CD4-positive, alpha-beta memory T cell (primary cell): Measurements from ENCODE around the gene MSI2. TPM values are rescaled to one million over a fixed set of nuclear protein-coding genes. Genes with fewer than 3 reads are reported as not detected.

Source experiments
- CTCF ChIA-PET: fragments of 350-600 bp; sonication (Branson Sonifier 250); formaldehyde crosslinking; loops from one replicate; lab custom pipeline; 2021; ENCODE audit warnings: inconsistent platforms; ENCODE audit not compliant: partially characterized antibody; lab: Charles Lee
- POLR2A ChIA-PET: fragments of 350-600 bp; sonication (Branson Sonifier 250); formaldehyde crosslinking; loops from one replicate; lab custom pipeline; 2021; ENCODE audit not compliant: partially characterized antibody; lab: Charles Lee
- DNase-seq, 5 donors: peaks; one replicate each; pipeline versions ENCODE4 v3.0.0 to v3.0.0-alpha.2; 2020 to 2022; ENCODE audit warnings: mixed read lengths in 1 of 5
- H3K27ac ChIP-seq: one replicate; pipeline ENCODE4 v1.7.0; 2013; ENCODE audit warnings: low read depth, low read length
- H3K27me3 ChIP-seq: 2 replicates; pipeline ENCODE4 v1.7.0; 2013; ENCODE audit warnings: mild to moderate bottlenecking, low read length, moderate library complexity; ENCODE audit not compliant: insufficient read depth
- H3K36me3 ChIP-seq: 2 replicates; pipeline ENCODE4 v1.7.0; 2013; ENCODE audit warnings: mild to moderate bottlenecking, low read length, moderate library complexity; ENCODE audit not compliant: insufficient read depth
- H3K4me1 ChIP-seq: 2 replicates; pipeline ENCODE4 v1.7.0; 2013; ENCODE audit warnings: mild to moderate bottlenecking, low read length, moderate library complexity; ENCODE audit not compliant: insufficient read depth
- H3K4me3 ChIP-seq, 2 donors: one replicate each; pipeline ENCODE4 v1.7.0; 2013; ENCODE audit warnings: low read length in 2 of 2, mild to moderate bottlenecking in 1 of 2
- H3K9me3 ChIP-seq, 2 donors: one replicate each; pipeline ENCODE4 v1.7.0; 2013; ENCODE audit warnings: low read length in 2 of 2, control low read depth in 1 of 2; ENCODE audit not compliant: control insufficient read depth in 1 of 2
- H3K27ac Mint-ChIP-seq, 7 donors: one replicate each; pipeline ENCODE4 v1.8.0; 2020 to 2021; ENCODE audit warnings: mixed read lengths in 7 of 7, mild to moderate bottlenecking in 6 of 7, inconsistent platforms in 3 of 7, moderate library complexity in 3 of 7
- H3K27me3 Mint-ChIP-seq, 2 donors: one replicate each; pipeline ENCODE4 v1.8.0; 2020 to 2021; ENCODE audit warnings: mixed read lengths in 2 of 2
- H3K36me3 Mint-ChIP-seq, 2 donors: one replicate each; pipeline ENCODE4 v1.8.0; 2020 to 2021; ENCODE audit warnings: mixed read lengths in 2 of 2, inconsistent platforms in 1 of 2, mild to moderate bottlenecking in 1 of 2
- H3K4me1 Mint-ChIP-seq, 4 donors: one replicate each; pipeline ENCODE4 v1.8.0; 2020 to 2021; ENCODE audit warnings: mixed read lengths in 4 of 4, mild to moderate bottlenecking in 1 of 4
- H3K4me3 Mint-ChIP-seq, 8 donors: one replicate each; pipeline ENCODE4 v1.8.0; 2020 to 2021; ENCODE audit warnings: mixed read lengths in 8 of 8, mild to moderate bottlenecking in 7 of 8, moderate library complexity in 6 of 8, inconsistent platforms in 3 of 8
- H3K9me3 Mint-ChIP-seq, 8 donors: one replicate each; pipeline ENCODE4 v1.8.0; 2020 to 2021; ENCODE audit warnings: mixed read lengths in 8 of 8, mild to moderate bottlenecking in 5 of 8, inconsistent platforms in 3 of 8, moderate library complexity in 1 of 8
- intact Hi-C: fragments of 100-400 bp; cut with micrococcal nuclease; formaldehyde crosslinking; loops from one replicate; pipeline ENCODE4 v1.15.1; 2023
- polyA plus RNA-seq, 2 donors: library from polyadenylated mRNA; unstranded; fragments of 300-500 nt; fragmentation: Illumina TruSeq; gene quantifications; one replicate each; pipeline ENCODE4 v1.2.3, GENCODE V29; 2021
- total RNA-seq, 2 experiments: library from RNA; stranded (reverse); gene quantifications; one replicate each; pipeline ENCODE4 v1.2.3, GENCODE V29; 2021

The MSI2 gene
- total and polyA plus RNA-seq, 4 experiments from 2014 or later, result 2.1 to 110 (median 55.3) TPM

DNA sequence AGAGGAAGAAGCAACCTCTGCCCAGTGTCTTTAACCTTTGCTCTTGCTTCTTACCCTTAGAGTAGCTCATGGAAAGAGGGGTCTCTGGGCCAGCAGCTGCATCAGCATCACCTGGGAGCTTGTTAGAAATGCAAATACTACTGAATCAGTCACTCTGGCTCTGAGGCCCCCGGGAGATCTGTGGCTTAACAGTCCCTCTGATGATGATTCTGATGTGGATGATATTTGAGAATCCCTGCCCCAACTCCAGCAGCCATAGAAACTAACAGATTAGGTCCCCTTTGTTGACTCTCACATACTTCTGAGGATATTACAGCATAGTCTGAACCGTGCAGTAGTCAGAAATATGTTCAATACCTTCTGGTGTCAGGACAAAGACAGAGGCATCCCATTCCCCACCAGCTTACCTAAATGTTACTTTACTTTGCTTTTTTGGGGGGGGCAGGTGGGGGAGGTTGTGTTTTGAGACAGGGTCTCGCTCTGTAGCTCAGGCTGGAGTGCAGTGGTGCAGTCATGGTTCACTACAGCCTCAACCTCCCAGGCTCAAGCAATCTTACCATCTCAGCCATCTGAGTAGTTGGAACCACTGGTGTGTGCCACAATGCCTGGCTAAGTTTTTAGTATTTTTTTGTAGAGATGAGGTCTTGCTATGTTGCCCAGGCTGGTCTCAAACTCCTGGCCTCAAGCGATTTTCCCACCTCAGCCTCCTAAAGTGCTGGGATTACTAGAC is 268.7 kb downstream of the MSI2 start:
- peaks cover 13 to 29% (median 22%) of the 10 kb centered on the region in 4 donors for H3K4me1 Mint-ChIP-seq
- peak overlapping the region in 4 of 7 donors; percentile 1 to 68 (median 30) for H3K27ac Mint-ChIP-seq
- H3K4me3 ChIP-seq, result no peak overlapping the region
- intact Hi-C loops, result no loop called here
- POLR2A ChIA-PET, result no interaction called here
- CTCF ChIA-PET, result interaction anchor here (1.4 kb wide), 1 partner anchor 308 kb away, joined by 3 read pairs; no protein-coding TSS in a partner anchor
- no peaks in the 10 kb centered on the region for H3K9me3 Mint-ChIP-seq
- no peaks in the 10 kb centered on the region for H3K27me3 ChIP-seq
- H3K36me3 ChIP-seq, result no peaks in the 10 kb centered on the region
- peaks cover 0 to 4% of the 10 kb centered on the region in 2 donors for H3K36me3 Mint-ChIP-seq
- H3K27me3 Mint-ChIP-seq, result no peaks in the 10 kb centered on the region
- DNase-seq, result no peak
- peaks cover 7% of the 10 kb centered on the region for H3K4me1 ChIP-seq
- no peak overlapping the region for H3K27ac ChIP-seq
- H3K4me3 Mint-ChIP-seq, result no peak overlapping the region
- no peaks in the 10 kb centered on the region for H3K9me3 ChIP-seq

DNA sequence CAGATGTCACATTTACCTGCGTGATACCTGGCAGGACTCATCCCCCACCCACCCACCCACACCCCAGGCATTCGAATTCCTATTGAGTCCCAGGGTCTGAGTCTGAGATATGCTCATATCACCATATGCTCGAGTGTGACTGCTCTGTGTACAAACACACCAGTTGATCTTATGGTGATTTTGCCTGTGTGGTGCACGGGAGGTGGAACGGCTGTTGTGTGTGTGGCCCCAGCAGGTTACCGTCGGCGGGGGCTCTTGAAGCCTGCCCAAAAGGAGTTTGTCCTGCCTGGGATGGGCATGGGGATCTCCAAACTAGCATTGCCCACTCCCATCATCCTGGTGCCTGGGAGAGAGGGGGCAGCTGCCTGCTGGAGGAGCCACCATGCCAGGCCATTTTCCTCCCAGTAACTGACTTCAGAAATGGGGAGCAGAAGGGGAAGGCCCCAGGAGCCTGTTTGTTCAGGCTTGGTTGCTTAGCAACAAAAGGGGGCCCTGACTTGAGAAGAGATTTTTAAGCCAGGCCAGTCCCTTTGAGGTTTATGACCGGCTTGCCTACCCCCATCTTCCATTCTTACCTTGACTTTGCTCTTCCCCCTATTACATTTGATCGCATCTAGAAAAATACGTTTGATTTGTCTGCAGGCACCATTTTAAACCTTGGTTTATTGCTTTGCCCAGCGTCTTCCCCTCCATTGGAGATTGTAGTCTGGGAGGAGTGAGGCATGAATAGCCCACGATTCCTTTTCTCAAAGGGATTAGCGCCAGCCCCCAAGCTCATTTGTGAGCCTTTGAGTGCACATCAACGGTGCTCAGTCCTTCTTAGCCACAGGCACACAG is 271.1 kb downstream of the MSI2 start:
- H3K36me3 Mint-ChIP-seq, result peaks cover 4 to 11% of the 10 kb centered on the region in 2 donors
- Histone ChIP-seq H3K36me3 (no peaks in the 10 kb centered on the region), H3K27me3 (no peaks in the 10 kb centered on the region), H3K4me3 (no peak overlapping the region), H3K4me1 (peaks cover 12% of the 10 kb centered on the region), H3K9me3 (no peaks in the 10 kb centered on the region), H3K27ac (no peak overlapping the region)
- H3K27ac Mint-ChIP-seq, result no peak overlapping the region
- no peaks in the 10 kb centered on the region for H3K27me3 Mint-ChIP-seq
- intact Hi-C loops, result no loop called here
- H3K9me3 Mint-ChIP-seq, result no peaks in the 10 kb centered on the region
- DNase-seq, result no peak
- peaks cover 14 to 36% (median 24%) of the 10 kb centered on the region in 4 donors for H3K4me1 Mint-ChIP-seq
- POLR2A ChIA-PET, result interaction anchor here (0.9 kb wide), 1 partner anchor 73 kb away, joined by 3 read pairs; no protein-coding TSS in a partner anchor
- CTCF ChIA-PET, result no interaction called here
- H3K4me3 Mint-ChIP-seq, result no peak overlapping the region

DNA sequence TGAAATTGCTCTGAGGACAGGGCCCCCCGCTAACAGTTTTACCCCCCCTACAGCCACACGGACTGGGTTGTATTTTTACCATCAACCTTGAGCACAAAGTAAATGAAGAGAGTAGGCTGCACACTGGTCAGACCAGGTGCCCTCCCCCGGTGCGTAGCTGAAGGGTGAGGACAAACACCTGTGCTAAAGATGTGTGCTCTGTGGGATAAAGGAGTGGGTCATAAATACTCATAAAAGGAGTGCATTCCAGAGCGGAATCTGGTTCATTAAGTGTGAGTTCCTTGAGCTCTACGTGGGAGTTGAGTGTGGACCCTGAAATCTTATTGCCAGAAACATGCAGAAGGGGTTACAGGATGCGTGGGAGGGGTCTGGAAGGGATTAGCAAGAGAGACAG is 271.7 kb downstream of the MSI2 start:
- H3K36me3 ChIP-seq, result no peaks in the 10 kb centered on the region
- no peaks in the 10 kb centered on the region for H3K27me3 ChIP-seq
- Mint-ChIP-seq H3K27ac (no peak overlapping the region), H3K4me3 (no peak overlapping the region), H3K36me3 (peaks cover 4 to 11% of the 10 kb centered on the region in 2 donors), H3K27me3 (no peaks in the 10 kb centered on the region), H3K9me3 (no peaks in the 10 kb centered on the region), H3K4me1 (peaks cover 14 to 30% (median 22%) of the 10 kb centered on the region in 4 donors)
- intact Hi-C loops, result no loop called here
- H3K4me1 ChIP-seq, result peaks cover 12% of the 10 kb centered on the region
- CTCF ChIA-PET, result no interaction called here
- H3K4me3 ChIP-seq, result no peak overlapping the region
- no peaks in the 10 kb centered on the region for H3K9me3 ChIP-seq
- POLR2A ChIA-PET, result no interaction called here
- no peak for DNase-seq
- H3K27ac ChIP-seq, result no peak overlapping the region

DNA sequence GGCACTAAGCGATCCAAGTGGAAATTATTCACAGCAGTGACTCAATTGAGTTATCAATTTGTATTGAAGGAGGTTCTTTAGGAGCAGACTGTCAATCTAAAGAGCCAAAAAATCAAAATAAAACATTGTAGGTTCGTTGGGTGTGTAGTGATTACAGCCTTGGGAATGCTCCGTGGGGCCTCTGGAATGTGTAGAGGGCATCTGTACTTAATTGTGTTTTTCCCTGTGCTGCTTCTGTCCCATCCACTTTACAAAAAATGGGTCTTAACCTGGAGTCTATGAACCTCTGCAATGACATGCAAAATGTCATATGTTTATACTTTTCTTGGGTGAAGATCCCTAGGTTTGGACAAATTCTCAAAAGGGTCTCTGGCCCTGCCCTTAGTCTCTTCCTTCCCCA is 273.7 kb downstream of the MSI2 start:
- Histone ChIP-seq H3K4me1 (peaks cover 12% of the 10 kb centered on the region), H3K9me3 (no peaks in the 10 kb centered on the region), H3K27me3 (no peaks in the 10 kb centered on the region), H3K27ac (no peak overlapping the region), H3K36me3 (no peaks in the 10 kb centered on the region), H3K4me3 (no peak overlapping the region)
- DNase-seq, result no peak
- POLR2A ChIA-PET, result no interaction called here
- CTCF ChIA-PET, result no interaction called here
- Mint-ChIP-seq H3K27me3 (no peaks in the 10 kb centered on the region), H3K4me1 (peaks cover 4 to 18% (median 13%) of the 10 kb centered on the region in 4 donors), H3K36me3 (peaks cover 0 to 11% of the 10 kb centered on the region in 2 donors), H3K9me3 (no peaks in the 10 kb centered on the region), H3K4me3 (peak overlapping the region in 1 of 8 donors; percentile 57), H3K27ac (peak overlapping the region in 2 of 7 donors; percentile 23 to 31)
- intact Hi-C loops, result no loop called here

DNA sequence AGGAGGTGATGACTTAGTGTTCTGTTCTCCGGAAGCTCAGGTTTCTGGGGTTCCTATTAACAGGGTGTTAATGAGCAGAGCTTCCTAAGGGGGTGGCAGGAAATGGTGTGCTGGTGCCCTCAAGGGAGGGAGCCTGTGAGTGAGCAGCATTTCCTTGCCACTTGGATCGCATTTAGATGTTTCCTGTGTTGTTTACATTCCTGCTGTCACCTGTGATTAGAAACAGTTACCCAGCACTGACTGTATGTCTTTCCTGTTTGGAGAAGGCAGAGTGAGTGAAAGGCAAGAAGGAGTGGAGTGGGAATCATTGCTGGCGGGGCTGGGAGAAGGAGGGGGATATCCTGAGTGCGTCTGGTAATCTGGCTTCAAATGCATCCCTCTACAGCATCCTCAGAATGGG is 274.2 kb downstream of the MSI2 start:
- no peaks in the 10 kb centered on the region for H3K27me3 ChIP-seq
- Mint-ChIP-seq H3K4me3 (no peak overlapping the region), H3K9me3 (no peaks in the 10 kb centered on the region), H3K4me1 (peaks cover 4 to 21% (median 15%) of the 10 kb centered on the region in 4 donors), H3K27ac (peak overlapping the region in 5 of 7 donors; percentile 23 to 74 (median 56)), H3K36me3 (peaks cover 0 to 11% of the 10 kb centered on the region in 2 donors), H3K27me3 (no peaks in the 10 kb centered on the region)
- intact Hi-C loops, result no loop called here
- H3K4me3 ChIP-seq, result no peak overlapping the region
- H3K4me1 ChIP-seq, result peaks cover 12% of the 10 kb centered on the region
- H3K27ac ChIP-seq, result no peak overlapping the region
- POLR2A ChIA-PET, result no interaction called here
- no peaks in the 10 kb centered on the region for H3K9me3 ChIP-seq
- H3K36me3 ChIP-seq, result no peaks in the 10 kb centered on the region
- CTCF ChIA-PET, result no interaction called here
- DNase-seq, result no peak

- no peaks in the 10 kb centered on the region for H3K36me3 ChIP-seq
- H3K4me3 ChIP-seq, result no peak overlapping the region
- no peaks in the 10 kb centered on the region for H3K9me3 ChIP-seq
- H3K27ac ChIP-seq, result no peak overlapping the region
- POLR2A ChIA-PET, result no interaction called here
- Mint-ChIP-seq H3K36me3 (peaks cover 0 to 11% of the 10 kb centered on the region in 2 donors), H3K4me3 (no peak overlapping the region), H3K27me3 (no peaks in the 10 kb centered on the region), H3K9me3 (no peaks in the 10 kb centered on the region), H3K4me1 (peaks cover 6 to 24% (median 18%) of the 10 kb centered on the region in 4 donors), H3K27ac (peak overlapping the region in 2 of 7 donors; percentile 12 to 74)
- DNase-seq, result no peak
- CTCF ChIA-PET, result no interaction called here
- H3K27me3 ChIP-seq, result no peaks in the 10 kb centered on the region
- H3K4me1 ChIP-seq, result peaks cover 12% of the 10 kb centered on the region
- intact Hi-C loops, result no loop called here
These were observed 274.8 kb downstream of the MSI2 start for GRCh38 chr17:57531078-57531477.
